ENCODE results near the gene SCFD1.
"Not testable (repeated sequence)": the region's sequence is repeated elsewhere in the genome, so short reads cannot be mapped to it uniquely, and the experiment has no call there.

Gene SCFD1

GRCh38 chr14:30584058-30584630 lies 38.0 kb upstream of the SCFD1 start:
- no peak for TF ChIP-seq POLR2A (IDR thresholded peaks at IDR 0.05; ENCODE audit: low read depth, low read length)
- no peak for TF ChIP-seq POU2F2 (IDR thresholded peaks at IDR 0.05; ENCODE audit: low read depth, low read length)
- no peak for TF ChIP-seq PAX5 (IDR thresholded peaks at IDR 0.05; ENCODE audit: insufficient read depth, low read length, severe bottlenecking)
- no peak for TF ChIP-seq SPI1 (IDR thresholded peaks at IDR 0.05; ENCODE audit: low read depth, low read length)
- TF ChIP-seq TAF1 (IDR thresholded peaks at IDR 0.05; ENCODE audit: low read depth, low read length), result no peak
- TF ChIP-seq POLR2AphosphoS5 (IDR thresholded peaks at IDR 0.05; ENCODE audit: low read depth, low read length), result no peak
- FAIRE-seq (no peak), DNase-seq (ENCODE audit: insufficient read length, low spot score) (no peak)

GRCh38 chr14:30585204-30585603 lies 36.9 kb upstream of the SCFD1 start:
- TF ChIP-seq POLR2A (IDR thresholded peaks at IDR 0.05; ENCODE audit: low read depth, low read length) (no peak), PAX5 (IDR thresholded peaks at IDR 0.05; ENCODE audit: insufficient read depth, low read length, severe bottlenecking) (no peak), POU2F2 (IDR thresholded peaks at IDR 0.05; ENCODE audit: low read depth, low read length) (no peak), POLR2AphosphoS5 (IDR thresholded peaks at IDR 0.05; ENCODE audit: low read depth, low read length) (no peak), TAF1 (IDR thresholded peaks at IDR 0.05; ENCODE audit: low read depth, low read length) (no peak), SPI1 (IDR thresholded peaks at IDR 0.05; ENCODE audit: low read depth, low read length) (no peak)
- DNase-seq (ENCODE audit: insufficient read length, low spot score) (no peak), FAIRE-seq (no peak)

DNA sequence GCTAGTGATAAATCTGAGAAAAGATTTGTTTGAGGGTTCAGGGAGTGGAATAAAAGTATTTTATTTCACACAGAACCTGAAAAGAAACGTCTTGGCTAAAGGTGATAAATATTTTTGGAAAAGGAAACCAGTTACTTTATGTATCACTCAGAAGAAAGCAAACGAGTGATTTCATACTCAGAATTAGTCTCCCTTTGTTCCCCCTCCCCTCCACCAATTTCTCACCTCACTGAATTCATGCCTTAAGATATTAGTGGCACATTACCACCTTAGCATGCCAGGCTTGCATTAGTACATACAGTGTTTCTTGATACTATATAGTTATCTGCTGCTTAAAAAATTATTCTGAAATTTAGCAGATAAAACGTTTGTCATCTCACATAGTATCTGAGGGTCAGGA lies 35.0 kb upstream of the SCFD1 start:
- DNase-seq (ENCODE audit: insufficient read length, low spot score), result no peak
- no peak for FAIRE-seq
- TF ChIP-seq POLR2A (IDR thresholded peaks at IDR 0.05; ENCODE audit: low read depth, low read length) (no peak), PAX5 (IDR thresholded peaks at IDR 0.05; ENCODE audit: insufficient read depth, low read length, severe bottlenecking) (no peak), POU2F2 (IDR thresholded peaks at IDR 0.05; ENCODE audit: low read depth, low read length) (no peak), TAF1 (IDR thresholded peaks at IDR 0.05; ENCODE audit: low read depth, low read length) (no peak)

- FAIRE-seq, result no peak
Observed at GRCh38 chr14:30588873-30589272, 33.2 kb upstream of the SCFD1 start.

GRCh38 chr14:30596935-30597334 lies 25.2 kb upstream of the SCFD1 start:
- TF ChIP-seq SPI1 (IDR thresholded peaks at IDR 0.05; ENCODE audit: low read depth, low read length) (no peak), POLR2A (IDR thresholded peaks at IDR 0.05; ENCODE audit: low read depth, low read length) (no peak), PAX5 (IDR thresholded peaks at IDR 0.05; ENCODE audit: insufficient read depth, low read length, severe bottlenecking) (no peak)

More at GRCh38 chr14:30588873-30589272, 33.2 kb upstream of the SCFD1 start:
- no peak for DNase-seq (ENCODE audit: insufficient read length, low spot score)
- TF ChIP-seq PAX5 (IDR thresholded peaks at IDR 0.05; ENCODE audit: insufficient read depth, low read length, severe bottlenecking) (no peak), POU2F2 (IDR thresholded peaks at IDR 0.05; ENCODE audit: low read depth, low read length) (no peak), TAF1 (IDR thresholded peaks at IDR 0.05; ENCODE audit: low read depth, low read length) (no peak), POLR2AphosphoS5 (IDR thresholded peaks at IDR 0.05; ENCODE audit: low read depth, low read length) (no peak), POLR2A (IDR thresholded peaks at IDR 0.05; ENCODE audit: low read depth, low read length) (no peak), SPI1 (IDR thresholded peaks at IDR 0.05; ENCODE audit: low read depth, low read length) (no peak)

DNA sequence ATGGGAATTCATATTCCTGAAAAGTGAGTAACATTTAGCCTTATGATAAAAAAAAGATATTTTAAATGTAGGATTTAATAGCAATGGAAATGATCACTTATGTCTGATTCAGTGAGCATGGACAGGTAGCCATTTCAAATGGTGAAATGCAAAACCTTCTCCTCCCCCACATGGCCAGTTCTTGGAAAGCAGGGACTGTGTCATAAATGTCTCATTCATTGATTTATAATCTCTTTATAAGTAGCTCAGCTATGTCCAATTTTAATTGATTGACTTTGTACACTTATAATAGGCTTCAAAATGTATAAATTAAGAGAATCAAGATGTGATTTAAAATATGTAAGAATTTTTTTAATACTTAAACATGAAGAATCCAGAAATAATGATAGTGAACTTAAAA lies 24.6 kb upstream of the SCFD1 start:
- FAIRE-seq, result no peak
- no peak for TF ChIP-seq POU2F2 (IDR thresholded peaks at IDR 0.05; ENCODE audit: low read depth, low read length)
- no peak for TF ChIP-seq PAX5 (IDR thresholded peaks at IDR 0.05; ENCODE audit: insufficient read depth, low read length, severe bottlenecking)
- no peak for TF ChIP-seq SPI1 (IDR thresholded peaks at IDR 0.05; ENCODE audit: low read depth, low read length)
- no peak for TF ChIP-seq POLR2A (IDR thresholded peaks at IDR 0.05; ENCODE audit: low read depth, low read length)
- no peak for TF ChIP-seq POLR2AphosphoS5 (IDR thresholded peaks at IDR 0.05; ENCODE audit: low read depth, low read length)
- no peak for TF ChIP-seq TAF1 (IDR thresholded peaks at IDR 0.05; ENCODE audit: low read depth, low read length)
- DNase-seq (ENCODE audit: insufficient read length, low spot score), result no peak

More at GRCh38 chr14:30596935-30597334, 25.2 kb upstream of the SCFD1 start:
- DNase-seq (ENCODE audit: insufficient read length, low spot score) (no peak), FAIRE-seq (no peak)

DNA sequence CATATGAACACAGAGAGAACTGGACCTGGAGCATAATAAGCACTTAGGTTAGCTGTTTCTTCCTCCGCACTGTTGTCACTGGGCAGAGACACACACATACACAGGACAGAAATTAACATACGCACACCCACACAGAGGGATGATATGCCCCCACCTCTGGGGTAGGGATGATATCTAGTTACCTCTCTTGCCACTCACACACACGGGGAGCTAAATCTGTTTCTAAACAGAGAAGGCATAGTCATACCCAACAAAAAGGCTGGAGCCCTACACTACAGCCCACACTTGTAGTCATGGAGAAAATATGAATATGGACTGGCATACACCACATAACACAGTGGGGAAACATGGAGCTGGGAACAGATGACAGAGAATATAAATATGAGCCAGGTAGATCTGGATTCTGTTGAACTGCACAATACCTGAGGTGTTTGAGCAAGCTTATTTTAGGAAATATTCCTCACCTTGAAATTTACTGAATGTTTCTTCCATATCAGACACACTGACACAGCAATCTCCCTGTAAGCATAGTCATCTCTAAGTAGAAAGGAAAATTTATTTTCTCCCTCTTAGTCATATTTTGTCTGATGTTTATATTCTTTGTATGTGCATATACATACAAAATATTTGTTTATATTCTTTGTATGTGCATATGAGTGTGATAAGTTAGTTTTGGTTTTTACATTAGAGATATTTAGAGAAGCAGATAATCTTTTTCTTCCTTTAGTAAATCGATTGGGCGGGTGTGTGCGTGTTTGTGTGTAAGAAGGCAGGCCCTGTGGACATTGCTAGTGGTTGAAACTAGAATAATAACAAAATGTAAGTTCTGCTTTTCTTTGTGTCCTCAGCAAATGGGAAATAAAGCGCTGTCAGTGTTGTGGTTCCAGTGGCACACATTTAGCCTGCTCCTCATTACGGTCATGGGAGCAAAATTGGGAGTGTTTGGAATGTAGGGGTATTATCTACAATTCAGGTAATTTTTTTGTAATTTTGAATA lies 20.9 kb upstream of the SCFD1 start:
- FAIRE-seq (peak; percentile 48), DNase-seq (ENCODE audit: insufficient read length, low spot score) (no peak)
- TF ChIP-seq POLR2A (IDR thresholded peaks at IDR 0.05; ENCODE audit: low read depth, low read length) (no peak), PAX5 (IDR thresholded peaks at IDR 0.05; ENCODE audit: insufficient read depth, low read length, severe bottlenecking) (no peak), POLR2AphosphoS5 (IDR thresholded peaks at IDR 0.05; ENCODE audit: low read depth, low read length) (no peak), SPI1 (IDR thresholded peaks at IDR 0.05; ENCODE audit: low read depth, low read length) (no peak), TAF1 (IDR thresholded peaks at IDR 0.05; ENCODE audit: low read depth, low read length) (no peak), POU2F2 (IDR thresholded peaks at IDR 0.05; ENCODE audit: low read depth, low read length) (no peak)

GRCh38 chr14:30603402-30603801 lies 18.7 kb upstream of the SCFD1 start:
- no peak for DNase-seq (ENCODE audit: insufficient read length, low spot score)
- no peak for TF ChIP-seq PAX5 (IDR thresholded peaks at IDR 0.05; ENCODE audit: insufficient read depth, low read length, severe bottlenecking)
- FAIRE-seq, result no peak

DNA sequence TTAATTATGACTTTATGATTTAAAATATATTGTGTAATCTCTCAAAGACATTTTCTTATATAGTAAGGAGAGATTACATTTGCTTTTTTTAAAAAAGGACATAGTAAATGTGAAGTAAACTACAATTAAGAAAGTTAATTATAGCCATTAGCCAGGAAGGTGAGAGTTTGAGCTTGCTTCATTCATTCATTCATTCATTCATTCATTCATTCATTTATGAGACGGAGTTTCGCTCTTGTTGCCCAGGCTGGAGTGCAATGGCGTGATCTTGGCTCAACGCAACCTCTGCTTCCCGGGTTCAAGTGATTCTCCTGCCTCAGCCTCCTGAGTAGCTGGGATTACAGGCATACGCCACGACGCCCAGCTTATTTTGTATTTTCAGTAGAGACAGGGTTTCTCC lies 17.4 kb upstream of the SCFD1 start:
- not testable (repeated sequence) for FAIRE-seq

GRCh38 chr14:30607156-30607780 lies 14.9 kb upstream of the SCFD1 start:
- no peak for TF ChIP-seq TAF1 (IDR thresholded peaks at IDR 0.05; ENCODE audit: low read depth, low read length)
- no peak for DNase-seq (ENCODE audit: insufficient read length, low spot score)
- FAIRE-seq, result no peak

More for the DNA sequence above, 17.4 kb upstream of the SCFD1 start:
- not testable (repeated sequence) for DNase-seq (ENCODE audit: insufficient read length, low spot score)
